GM10847 (cell line): ENCODE measurements around the gene TTLL5.

Experiments used
- POLR2A ChIP-seq: IDR thresholded peaks from 2 replicates; pipeline ENCODE4 v1.6.1; 2011; ENCODE audit not compliant: insufficient read length; ENCODE audit errors: extremely low read depth

TTLL5 gene

GRCh38 chr14:75979071-75979571 lies 318.1 kb downstream of the TTLL5 start:
- no peak for TF ChIP-seq POLR2A

DNA sequence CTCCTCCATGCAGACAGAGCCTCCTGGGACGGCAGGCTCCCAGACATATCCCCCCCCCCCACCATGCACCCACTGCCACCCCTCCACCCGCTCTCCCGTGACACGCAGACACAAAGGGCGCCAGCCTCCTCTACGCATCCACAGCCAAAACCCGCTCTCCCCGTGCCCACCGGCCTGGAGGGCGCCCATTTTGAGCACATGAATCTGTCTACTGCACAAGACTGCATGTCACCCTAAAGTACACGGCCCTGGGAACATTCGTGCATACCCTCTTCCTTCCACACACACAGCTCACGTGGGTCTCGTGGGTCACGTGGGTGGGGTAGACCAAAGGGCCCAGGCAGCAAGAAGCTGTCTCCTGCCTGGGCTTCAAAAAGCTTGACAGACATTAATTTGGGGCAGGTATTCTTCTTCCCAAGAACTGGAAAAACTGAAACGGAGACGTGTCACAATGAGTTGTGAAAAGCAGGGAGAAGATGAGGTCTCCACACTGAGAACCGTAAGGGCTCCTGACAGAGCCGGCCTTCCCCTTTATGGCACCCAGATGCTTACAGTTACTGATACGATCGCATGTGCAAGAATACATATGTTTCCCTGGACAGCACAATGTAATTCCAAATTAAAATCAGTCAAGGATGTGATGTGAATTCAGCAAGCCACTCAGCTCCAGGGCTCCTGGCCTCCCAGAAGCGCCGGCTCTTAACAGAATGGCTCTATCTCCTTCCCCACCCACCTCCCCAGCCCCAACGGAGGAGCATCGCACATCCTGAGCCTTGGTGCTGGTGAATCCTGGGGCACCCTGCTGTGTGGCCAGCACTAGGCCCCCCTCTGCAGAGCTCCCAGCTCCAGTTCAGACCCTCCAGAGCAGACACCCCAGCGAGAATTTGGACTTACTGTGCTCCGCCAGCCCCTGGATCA lies 318.9 kb downstream of the TTLL5 start:
- no peak for TF ChIP-seq POLR2A

GRCh38 chr14:75980856-75981255 lies 319.8 kb downstream of the TTLL5 start:
- no peak for TF ChIP-seq POLR2A

DNA sequence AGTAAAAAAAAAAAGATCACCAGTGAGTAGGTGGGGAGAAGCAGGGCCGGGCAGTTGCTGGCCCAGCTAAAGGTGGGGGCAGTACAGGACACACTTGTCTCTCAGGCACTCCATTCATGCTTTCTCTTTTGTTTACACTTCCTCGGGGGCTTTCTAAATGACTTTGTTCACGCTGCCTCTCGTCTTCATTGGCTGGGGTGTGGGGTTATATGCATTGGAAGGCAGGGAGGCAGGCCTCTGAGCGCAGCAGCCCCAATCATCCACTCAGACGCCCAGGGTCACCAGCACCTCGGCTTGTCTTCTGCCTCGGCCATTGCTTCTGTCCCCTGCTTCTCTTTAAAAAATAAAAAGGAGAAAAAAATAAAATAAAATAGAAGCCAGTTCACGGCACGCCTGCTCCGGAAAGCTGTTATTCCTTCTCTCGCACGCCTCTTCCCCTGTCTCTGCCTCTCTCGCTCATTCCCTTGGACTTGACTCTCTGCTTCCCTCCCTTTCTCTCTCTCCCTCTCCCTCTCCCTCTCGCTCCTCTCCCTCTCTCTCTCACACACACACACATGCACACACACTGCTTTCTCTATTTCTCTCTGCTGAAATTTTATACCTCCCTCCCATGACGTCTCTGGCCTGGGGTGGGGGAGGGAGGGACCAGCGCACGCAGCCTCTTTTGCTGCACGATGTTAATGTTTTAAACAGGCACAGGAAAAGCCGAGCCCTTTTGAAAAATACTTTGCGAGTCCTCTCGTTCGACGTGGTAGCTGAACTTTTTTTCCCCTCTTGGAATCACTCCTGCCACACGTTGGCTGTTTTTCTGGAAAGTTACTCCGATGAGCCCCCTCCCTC lies 320.6 kb downstream of the TTLL5 start, which contains the start of gene TGFB3:
TGFB3 (minus strand) TSS at position 570 of the 840 bp plus-strand sequence. CDS start 1,102 bp downstream, outside the sequence.
- TF ChIP-seq POLR2A: no peak

- TF ChIP-seq POLR2A: no peak
Measured at GRCh38 chr14:75982266-75983018, 321.4 kb downstream of the TTLL5 start.

DNA sequence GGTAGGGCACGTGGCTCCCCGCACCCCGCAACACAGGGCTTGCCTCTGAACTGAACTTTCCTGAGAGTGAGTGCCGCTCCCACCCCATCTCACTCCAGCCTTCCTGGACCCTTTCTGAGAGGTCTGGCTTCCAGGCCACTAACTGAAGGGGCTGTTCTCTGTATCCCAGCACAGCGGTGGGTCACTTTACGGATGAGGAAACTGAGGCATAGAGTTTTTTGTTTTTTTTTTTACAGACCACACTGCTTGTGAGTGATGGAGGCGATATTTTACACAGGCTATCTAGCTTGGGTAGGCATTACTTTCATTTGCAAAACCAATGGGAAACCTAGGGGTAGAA lies 321.9 kb downstream of the TTLL5 start:
- no peak for TF ChIP-seq POLR2A

- no peak for TF ChIP-seq POLR2A
Measured at GRCh38 chr14:75984674-75985073, 323.6 kb downstream of the TTLL5 start.

- no peak for TF ChIP-seq POLR2A
Measured at GRCh38 chr14:75985618-75986438, 324.8 kb downstream of the TTLL5 start, which contains the start of gene IFT43. TSS of gene IFT43 (plus strand) at chr14:75985763. CDS start at chr14:75985787, 24 bp downstream.

- no peak for TF ChIP-seq POLR2A
Measured at GRCh38 chr14:75986439-75986765, 325.4 kb downstream of the TTLL5 start.

GRCh38 chr14:75987201-75987970 lies 326.3 kb downstream of the TTLL5 start:
- no peak for TF ChIP-seq POLR2A

DNA sequence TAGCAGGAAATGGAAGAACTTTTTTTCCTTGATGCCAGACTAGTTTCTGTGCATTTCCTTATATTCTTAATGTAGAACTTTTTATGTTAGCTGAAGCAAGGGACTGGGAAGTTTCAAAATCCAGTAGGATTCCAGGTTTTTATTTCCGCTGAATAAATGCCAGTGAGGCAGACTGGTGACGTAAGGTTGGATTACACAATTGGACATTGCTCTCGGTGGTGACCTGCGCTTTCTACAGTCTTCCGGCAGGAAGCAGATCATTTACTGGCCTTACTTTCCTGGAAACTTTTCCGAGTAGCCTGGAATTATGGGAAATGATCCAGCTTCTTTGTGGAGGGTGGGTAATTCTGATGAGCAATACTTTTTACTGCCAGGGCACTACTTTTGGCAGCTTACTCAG lies 328.1 kb downstream of the TTLL5 start:
- TF ChIP-seq POLR2A: no peak

- TF ChIP-seq POLR2A: no peak
Measured at GRCh38 chr14:75990297-75990696, 329.3 kb downstream of the TTLL5 start.

- TF ChIP-seq POLR2A: no peak
Measured at GRCh38 chr14:75991753-75992152, 330.7 kb downstream of the TTLL5 start.

DNA sequence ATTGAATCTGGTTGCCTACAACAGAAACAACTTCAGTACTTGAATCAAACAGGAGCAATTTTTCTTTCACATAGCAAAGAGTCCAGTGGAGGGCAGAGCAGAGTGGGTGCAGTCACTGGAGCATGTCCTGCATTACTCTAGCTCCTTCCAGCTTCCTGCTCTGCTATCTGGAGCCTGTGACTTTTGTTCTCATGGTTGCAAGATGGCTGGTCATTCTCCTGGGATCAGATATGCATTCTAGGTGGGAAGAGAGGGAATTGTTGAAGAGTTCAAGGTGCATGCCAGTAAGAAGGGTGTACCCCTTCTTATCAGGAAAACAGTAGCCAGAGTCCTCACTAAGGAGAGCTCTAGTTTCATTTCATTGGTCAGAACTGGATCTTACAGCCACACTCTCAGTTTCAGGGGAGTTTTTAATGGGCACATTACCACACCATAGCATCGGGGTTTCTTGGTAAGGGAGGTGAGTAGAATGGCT lies 332.6 kb downstream of the TTLL5 start:
- no peak for TF ChIP-seq POLR2A
